Measurements from ENCODE around the gene SIN3B.
"Not testable (repeated sequence)": the region's sequence is repeated elsewhere in the genome, so short reads cannot be mapped to it uniquely, and the experiment has no call there.

The SIN3B gene

DNA sequence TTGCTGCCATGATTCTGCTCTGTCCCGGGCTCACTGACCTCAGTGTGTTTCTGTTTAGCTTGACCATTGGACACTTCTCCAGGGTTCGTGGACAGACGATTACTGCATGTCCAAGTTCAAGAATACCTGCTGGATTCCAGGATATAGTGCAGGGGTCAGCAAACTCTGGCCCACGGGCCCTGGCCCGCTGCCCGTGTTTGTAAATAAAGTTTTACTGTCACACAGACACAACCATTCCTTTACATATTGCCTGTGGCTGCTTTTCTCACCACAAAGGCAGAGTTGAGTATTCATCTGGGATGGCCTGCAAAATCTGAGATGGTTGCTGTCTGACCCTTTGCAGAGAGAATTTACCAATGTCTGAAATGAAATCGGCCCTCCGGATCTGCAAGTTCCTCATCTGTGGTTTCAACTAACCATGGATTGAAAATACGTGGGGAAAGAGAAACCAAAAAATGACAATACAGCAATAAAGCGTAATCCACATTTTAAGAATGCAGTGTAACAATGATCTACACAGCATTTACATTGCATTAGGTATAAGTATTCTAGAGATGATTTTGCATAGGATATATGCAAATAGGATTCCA is 33.7 kb downstream of the SIN3B start:
- no peak for DNase-seq (ENCODE audit: low read depth in 4 of 4, low spot score in 1 of 4)

DNA sequence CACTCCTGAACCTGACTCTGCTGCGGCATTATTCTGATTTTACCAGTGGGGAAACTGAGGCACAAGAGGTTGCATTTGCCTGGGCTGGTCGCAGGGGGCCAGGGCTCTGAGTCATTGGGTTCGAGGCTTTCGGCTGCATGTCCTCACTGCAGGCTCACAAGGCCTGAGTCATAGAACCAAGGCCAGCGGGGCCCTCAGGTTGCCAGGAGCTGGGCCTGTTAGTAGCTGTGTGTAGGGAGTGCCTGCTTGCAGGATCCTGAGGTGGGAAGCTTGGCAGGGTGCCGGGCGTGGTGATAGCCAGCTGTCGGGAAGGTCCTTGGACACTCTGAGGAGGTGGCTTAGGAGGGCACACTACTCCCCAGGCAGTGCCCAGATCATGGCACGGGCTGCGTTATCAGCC is 38.0 kb downstream of the SIN3B start:
- DNase-seq (ENCODE audit: low read depth in 4 of 4, low spot score in 1 of 4) = no peak

DNA sequence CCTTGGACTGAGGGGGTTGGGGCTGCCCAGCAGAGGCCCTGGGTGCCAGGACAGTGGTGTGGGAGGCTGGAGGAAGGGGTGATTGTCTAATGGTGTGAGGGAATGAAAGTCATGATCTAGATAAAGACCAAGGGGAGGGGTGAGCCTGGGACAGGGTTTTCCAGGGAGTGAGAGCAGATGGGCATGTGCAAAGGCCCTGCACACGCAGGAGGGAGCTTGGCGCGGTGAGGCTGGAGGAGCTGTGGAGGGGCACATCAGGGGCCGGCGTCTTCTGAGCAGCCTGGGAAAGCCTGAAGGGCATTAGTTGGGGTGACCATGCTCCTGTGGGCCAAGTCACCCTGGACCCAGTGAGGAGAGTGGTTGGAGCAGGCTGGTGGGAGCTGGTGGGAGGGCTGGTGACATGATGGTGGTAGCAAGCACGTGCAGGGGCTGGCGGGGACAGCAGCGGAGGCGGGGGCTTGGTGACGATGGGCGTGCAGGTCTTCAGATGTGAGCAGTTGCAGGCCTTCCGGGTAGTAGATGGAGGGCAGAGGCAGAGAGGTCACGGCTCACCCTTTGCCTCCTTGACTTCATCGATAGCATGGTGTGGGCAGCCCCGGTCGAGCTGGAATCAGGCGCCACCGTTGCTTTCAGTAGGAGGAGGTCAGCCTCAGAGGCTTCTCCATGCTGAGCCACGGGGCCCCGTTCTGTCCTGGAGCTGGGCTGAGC is 39.4 kb downstream of the SIN3B start:
- no peak for DNase-seq (ENCODE audit: low read depth in 4 of 4, low spot score in 1 of 4)

DNA sequence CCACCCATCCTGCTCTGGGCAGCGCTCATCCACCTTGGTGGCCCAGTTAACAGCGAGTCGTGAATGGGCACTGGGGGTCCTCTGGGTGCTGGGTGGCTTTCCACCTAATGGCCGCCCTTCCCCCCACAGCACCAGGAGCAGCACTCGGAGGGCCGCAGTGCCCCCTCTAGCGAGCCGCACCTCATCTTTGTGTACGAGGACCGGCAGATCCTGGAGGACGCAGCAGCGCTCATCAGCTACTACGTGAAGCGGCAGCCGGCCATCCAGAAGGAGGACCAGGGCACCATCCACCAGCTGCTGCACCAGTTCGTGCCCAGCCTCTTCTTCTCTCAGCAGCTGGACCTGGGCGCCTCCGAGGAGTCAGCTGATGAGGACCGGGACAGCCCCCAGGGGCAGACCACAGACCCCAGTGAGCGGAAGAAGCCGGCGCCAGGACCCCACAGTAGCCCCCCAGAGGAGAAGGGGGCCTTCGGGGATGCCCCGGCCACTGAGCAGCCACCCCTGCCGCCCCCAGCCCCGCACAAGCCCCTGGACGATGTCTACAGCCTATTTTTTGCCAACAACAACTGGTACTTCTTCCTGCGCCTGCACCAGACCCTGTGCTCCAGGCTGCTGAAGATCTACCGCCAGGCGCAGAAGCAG is 40.3 kb downstream of the SIN3B start:
- DNase-seq (ENCODE audit: low read depth in 4 of 4, low spot score in 1 of 4) = no peak

DNA sequence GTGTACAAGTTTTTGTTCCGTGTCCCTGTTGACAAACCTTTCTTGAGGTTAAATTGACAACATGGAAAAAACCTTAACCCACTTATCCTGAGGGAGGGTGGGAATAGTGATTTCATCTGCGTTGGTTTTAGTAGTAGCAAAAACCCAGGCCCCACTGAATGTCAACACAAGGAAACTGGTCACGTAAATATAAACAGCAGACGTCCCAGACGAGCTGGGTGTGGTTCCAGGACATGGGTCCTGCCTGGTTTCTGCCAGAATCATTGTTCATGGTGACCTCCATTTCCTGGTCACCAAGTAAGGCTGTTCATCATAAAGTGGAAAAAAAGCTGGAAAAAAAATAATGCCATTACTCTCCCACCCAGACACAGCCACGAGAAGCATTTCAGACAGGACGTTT is 42.7 kb downstream of the SIN3B start:
- DNase-seq (ENCODE audit: low read depth in 4 of 4, low spot score in 1 of 4) = no peak

DNA sequence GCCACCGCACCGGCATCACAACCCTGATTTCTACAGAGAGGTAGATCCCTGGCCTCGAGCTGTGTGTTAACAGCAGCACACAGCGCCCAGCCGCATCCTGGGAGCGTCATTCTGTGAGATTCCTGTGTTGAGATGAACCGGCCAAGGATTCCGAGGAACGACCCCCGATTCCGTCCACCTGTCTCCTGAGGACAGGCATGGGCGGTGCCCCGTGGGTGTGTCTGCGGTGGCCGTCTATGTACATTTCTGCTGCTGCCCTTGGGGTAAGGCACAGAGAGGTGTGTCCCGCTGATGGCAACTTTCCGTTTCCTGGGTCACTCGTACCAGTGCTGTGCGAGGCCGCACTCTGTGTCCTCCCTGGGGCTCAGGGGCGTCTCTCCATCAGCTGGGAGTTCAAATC is 43.5 kb downstream of the SIN3B start:
- DNase-seq (ENCODE audit: low read depth in 4 of 4, low spot score in 1 of 4) = no peak

DNA sequence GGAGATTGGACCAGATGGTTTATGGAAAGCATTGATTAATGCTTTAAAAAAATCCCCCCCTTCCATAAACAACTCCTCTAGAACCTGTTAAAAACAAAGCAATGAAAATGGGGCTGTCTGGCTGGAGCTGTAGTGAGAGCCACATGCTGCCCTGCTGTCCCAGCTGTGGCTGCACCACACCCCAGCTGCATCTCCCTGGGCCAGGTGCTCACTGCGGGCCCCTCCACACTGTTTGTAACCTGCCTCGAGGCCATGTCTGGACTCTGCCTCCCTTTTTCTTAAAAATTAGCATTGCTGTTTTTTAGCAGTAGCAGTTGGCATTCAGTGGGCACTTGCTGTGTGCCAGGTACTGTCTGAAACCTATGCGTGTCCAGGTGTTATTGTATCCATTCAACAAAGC is 44.4 kb downstream of the SIN3B start:
- DNase-seq (ENCODE audit: low read depth in 4 of 4, low spot score in 1 of 4) = no peak

DNA sequence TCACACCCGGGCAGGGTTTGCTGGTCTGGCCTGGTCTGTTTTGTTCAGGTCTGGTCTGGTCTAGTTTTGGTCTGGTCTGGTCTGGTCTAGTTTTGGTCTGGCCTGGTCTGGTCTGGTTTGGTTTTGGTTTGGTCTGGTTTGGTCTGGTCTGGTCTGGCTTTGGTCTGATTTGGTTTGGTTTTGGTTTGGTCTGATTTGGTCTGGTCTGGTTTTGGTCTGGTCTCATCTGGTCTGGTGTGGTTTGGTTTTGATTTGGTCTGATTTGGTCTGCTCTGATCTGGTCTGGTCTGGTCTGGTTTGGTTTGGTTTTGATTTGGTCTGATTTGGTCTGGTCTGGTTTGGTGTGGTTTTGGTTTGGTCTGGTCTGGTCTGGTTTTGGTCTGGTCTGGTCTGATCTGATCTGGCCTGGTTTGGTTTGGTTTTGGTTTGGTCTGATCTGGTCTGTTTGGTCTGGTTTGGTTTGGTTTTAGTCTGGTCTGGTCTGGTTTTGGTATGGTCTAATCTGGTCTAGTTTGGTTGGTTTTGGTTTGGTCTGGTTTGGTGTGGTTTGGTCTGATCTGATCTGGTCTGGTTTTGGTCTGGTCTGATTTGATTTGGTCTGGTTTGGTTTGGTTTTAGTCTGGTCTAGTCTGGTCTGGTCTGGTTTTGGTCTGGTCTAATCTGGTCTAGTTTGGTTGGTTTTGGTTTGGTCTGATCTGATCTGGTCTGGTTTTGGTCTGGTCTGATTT is 45.2 kb downstream of the SIN3B start:
- no peak for DNase-seq (ENCODE audit: low read depth in 4 of 4, low spot score in 1 of 4)

DNA sequence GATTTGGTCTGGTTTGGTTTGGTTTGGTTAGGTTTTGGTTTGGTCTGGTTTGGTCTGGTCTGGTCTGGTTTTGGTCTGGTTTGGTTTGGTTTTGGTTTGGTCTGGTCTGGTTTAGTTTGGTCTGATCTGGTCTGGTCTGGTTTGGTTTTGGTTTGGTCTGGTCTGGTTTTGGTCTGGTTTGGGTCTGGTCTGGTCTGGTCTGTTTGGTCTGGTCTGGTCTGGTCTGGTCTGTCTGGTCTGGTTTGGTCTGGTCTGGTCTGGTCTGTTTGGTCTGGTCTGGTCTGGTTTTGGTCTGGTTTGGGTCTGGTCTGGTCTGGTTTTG is 45.7 kb downstream of the SIN3B start:
- not testable (repeated sequence) for DNase-seq (ENCODE audit: low read depth in 4 of 4, low spot score in 1 of 4)

DNA sequence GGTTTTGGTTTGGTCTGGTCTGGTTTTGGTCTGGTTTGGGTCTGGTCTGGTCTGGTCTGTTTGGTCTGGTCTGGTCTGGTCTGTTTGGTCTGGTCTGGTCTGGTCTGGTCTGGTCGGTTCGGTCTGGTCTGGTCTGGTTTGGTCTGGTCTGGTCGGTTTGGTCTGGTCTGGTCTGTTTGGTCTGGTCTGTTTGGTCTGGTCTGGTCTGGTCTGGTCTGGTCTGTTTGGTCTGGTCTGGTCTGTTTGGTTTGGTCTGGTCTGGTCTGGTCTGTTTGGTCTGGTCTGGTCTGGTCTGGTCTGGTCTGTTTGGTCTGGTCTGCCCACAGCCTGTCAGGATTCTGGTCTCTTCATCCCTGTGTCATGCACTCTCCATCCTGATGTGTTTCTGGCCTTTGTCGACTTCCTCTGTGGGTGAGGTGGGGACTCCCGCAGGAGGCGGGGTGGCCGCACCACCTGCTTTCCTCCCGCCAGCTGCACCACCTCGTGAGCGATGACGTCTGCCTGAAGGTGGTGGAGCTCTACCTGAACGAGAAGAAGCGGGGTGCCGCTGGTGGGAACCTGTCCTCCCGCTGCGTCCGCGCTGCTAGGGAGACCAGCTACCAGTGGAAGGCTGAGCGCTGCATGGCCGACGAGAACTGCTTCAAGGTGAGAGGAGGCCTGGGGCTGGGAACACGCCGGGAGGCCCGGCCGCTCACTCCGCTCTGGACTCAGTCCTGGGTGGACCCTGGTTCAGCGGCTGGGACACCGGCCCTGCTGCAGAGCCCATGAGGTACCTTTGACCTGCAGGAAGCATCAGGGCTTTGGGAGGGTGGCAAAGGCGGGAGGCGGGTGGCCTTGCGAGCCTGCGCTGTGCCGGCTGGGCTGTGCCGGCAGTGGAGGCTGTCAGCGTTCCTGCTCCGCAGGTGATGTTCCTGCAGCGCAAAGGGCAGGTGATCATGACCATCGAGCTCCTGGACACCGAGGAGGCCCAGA is 46.7 kb downstream of the SIN3B start:
- DNase-seq (ENCODE audit: low read depth in 4 of 4, low spot score in 1 of 4) = no peak

DNA sequence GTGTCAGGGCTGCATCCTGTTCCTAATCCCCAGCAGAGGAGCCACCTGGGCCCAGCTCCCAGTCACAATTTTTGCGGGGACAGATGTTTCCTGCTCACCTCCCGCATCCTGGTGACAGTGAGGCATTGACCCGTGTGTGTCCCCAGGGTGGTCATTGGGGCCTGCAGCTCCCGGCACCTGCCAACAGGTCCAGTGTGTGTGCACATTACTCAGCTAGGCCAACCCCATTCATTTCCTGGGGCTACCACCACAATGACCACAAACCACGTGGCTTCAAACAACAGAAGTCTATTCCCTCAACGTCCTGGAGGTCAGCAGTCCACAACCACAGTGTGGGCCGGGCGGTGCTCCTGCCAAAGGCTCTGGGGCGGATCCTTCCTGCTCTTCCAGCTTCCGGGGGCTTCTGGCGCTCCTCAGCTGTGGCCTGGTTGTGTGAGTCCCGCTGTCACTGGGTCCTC is 47.7 kb downstream of the SIN3B start:
- no peak for DNase-seq (ENCODE audit: low read depth in 4 of 4, low spot score in 1 of 4)

DNA sequence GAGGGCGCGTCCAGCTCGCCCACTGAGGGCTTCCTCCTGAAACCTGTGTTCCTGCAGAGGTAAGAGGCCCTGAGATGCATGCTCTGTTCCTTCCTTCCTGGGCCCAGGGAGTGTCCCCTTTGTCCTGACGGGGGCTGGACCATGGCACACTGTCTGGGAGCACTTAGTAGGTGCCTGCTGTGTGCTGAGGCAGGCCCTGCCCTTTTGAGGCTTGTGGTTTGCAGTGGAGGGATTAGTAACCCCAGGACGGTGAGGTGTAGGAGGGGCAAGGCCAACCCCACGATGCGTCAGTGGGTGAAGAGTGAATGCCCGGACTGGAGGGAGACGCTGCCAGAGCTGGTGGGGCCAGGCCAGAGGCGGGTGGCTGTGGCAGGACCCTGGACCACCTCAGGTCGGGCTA is 48.4 kb downstream of the SIN3B start:
- DNase-seq (ENCODE audit: low read depth in 4 of 4, low spot score in 1 of 4) = no peak

DNA sequence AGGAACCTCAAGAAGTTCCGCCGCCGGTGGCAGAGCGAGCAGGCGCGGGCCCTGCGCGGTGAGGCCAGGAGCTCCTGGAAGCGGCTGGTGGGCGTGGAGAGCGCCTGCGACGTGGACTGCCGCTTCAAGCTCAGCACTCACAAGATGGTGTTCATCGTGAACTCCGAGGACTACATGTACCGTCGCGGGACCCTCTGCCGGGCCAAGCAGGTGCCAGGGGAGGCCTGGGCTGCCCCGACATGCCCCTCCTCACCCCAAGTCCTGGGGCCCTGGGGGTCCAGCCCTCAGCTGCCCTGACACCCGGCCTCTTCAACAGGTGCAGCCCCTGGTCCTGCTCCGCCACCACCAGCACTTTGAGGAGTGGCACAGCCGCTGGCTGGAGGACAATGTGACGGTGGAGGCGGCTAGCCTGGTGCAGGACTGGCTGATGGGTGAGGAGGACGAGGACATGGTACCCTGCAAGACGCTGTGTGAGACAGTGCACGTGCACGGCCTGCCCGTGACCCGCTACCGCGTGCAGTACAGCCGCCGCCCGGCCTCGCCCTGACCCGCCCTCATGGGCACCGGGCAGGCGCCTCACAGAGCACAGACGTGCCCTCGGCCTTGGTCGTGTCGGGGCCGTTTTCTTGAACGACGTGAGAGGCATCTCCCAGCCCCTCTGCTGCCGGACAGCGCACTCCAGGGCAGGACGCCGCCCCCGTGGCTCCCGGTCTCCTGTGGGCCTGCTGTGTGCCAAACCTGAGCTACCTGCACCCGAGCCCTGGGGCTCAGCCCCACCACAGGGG is 49.2 kb downstream of the SIN3B start:
- no peak for DNase-seq (ENCODE audit: low read depth in 4 of 4, low spot score in 1 of 4)

DNA sequence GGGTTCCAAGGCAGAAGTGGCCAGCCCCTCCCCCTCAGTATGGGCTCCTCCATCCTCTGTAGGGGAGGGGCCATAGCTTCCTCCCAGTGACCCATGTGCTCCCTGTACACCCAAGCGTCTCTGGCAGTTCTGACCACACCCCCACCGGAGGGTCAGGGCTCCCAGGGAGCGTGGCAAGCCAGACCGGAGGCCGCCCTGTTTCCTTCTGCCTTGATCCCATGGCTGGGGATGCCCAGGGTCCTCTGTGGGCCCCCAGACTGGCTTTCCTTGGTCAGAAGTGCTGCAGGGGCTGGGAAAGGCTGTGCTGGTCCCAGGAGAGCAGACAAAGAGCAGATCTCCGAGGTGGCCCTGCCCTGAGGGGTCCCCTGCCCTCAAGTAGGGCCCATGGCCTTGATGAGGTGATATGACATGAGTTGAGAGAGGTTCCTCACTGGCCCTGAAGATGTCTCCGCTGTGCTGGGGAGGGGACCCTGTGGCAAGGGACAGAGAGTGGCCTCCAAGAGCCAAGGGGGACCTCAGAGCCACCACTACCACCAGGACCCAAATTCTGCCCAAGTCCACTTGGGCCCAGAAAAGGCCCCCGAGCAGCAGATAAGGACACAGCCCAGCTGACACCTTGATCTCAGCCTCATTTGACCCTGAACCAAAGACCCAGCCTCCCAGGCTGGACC is 51.8 kb downstream of the SIN3B start:
- no peak for DNase-seq (ENCODE audit: low read depth in 4 of 4, low spot score in 1 of 4)

DNA sequence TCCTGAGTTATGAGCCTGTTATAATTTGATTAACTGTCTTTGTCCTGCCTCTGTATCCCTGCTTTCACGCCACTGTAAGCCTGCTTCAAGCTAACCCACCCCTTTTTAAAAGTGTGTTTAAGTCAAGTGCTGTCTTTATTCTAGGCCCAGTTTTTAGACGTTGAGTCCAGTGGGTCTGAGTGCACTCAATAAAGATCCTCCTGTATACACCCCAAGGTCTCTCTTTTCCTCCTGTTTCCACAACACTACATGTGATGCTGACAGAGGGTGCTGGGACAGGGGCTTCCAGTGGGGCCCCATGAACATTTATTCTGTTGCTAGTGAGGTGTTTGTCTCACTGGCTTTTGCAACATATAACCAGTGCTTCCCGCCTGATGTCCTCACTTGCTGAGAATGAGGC is 52.9 kb downstream of the SIN3B start:
- no peak for DNase-seq (ENCODE audit: low read depth in 4 of 4, low spot score in 1 of 4)

DNA sequence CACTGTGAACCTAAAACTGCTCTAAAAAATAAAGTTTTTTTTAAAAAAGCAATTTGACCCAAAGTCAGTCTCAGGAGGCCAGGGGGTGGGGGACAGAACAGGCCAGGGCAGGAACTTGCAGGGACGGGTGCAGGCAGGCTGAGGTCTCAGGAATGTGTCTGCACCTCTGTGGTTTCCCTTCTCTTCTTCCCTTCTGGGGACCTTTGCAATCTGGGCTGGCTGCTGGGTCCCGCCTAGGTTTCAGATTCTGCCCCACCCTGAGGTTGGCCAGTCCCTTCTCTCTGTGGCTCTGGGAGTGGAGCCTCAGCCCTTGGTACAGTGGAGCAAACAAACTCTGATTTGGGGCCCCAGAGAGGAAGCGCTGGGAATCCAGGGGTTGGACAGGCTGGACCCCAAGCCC is 54.3 kb downstream of the SIN3B start:
- DNase-seq (ENCODE audit: low read depth in 4 of 4, low spot score in 1 of 4) = no peak

DNA sequence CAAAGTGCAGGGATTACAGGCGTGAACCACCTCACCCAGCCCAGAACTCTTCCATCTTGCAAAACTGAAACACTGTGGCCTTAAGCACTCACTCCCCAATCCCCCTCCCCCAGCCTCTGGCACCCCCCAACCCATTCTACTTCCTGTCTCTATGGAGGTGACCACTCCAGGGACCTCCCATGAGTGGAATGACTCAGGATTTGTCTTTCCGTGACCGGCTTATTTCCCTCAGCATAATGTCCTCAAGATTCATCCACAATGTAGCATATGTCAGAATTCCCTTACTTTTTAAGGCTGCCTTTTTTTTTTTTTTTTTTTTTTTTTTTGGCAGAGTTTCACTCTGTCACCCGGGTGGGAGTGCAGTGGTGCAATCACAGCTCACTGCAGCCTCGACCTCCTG is 56.0 kb downstream of the SIN3B start:
- DNase-seq (ENCODE audit: low read depth in 4 of 4, low spot score in 1 of 4) = no peak

DNA sequence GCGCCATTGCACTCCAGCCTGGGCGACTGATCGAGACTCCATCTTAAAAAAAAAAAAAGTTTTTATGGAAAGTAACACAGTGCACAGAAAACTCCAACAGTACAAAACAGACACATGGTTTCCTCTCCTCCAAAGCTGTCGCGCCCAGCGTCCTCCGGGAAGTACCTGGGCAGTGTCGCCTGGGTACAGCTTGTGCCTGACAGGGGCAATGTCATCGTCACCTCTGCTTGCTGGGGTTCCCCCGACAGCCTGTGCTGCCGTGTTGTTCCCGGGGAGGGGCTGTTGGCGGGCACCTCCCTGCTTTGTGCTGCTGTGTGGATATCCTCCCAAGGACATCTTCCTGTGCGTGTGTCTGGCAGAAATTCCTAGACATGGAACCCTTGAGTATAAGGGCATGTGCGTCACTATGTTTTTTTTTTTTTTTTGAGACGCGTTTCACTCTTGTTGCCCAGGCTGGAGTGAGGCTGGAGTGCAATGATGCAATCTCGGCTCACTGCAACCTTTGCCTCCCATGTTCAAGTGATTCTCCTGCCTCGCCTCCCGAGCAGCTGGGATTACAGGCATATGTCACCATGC is 57.2 kb downstream of the SIN3B start:
- no peak for DNase-seq (ENCODE audit: low read depth in 4 of 4, low spot score in 1 of 4)

All from stimulated activated CD4-positive, alpha-beta T cell treated with anti-CD3 and anti-CD28 coated beads, Interleukin-1b, Interleukin-23, amount 100 ng/mL, for 24 hours (primary cell).